Activated B cell treated with CpG ODN at 0.5 μM for 24 hours (primary cell): ENCODE data around the gene WFS1. TPM values are rescaled to one million over a fixed set of nuclear protein-coding genes. Genes with fewer than 3 reads are reported as not detected.

Source experiments
- ATAC-seq: fragments of 200-7000 bp; cut with Tn5 transposase; one replicate; pipeline ENCODE4 v1.10.0; 2021; ENCODE audit warnings: low read depth, mild to moderate bottlenecking, moderate library complexity
- CTCF ChIA-PET: fragments of 350-600 bp; sonication (Branson Sonifier 250); formaldehyde crosslinking; loops from one replicate; lab custom pipeline; 2021; ENCODE audit warnings: antibody characterized with exemption; lab: Charles Lee
- POLR2A ChIA-PET: fragments of 350-600 bp; sonication (Branson Sonifier 250); formaldehyde crosslinking; loops from one replicate; lab custom pipeline; 2021; ENCODE audit warnings: antibody characterized with exemption; lab: Charles Lee
- DNase-seq: peaks from one replicate; pipeline ENCODE4 v3.0.0; 2022
- H3K27ac Mint-ChIP-seq: one replicate; pipeline ENCODE4 v1.8.0; 2020; ENCODE audit warnings: mixed read lengths
- H3K27me3 Mint-ChIP-seq: one replicate; pipeline ENCODE4 v1.8.0; 2021; ENCODE audit warnings: mixed read lengths
- H3K36me3 Mint-ChIP-seq: one replicate; pipeline ENCODE4 v1.8.0; 2021; ENCODE audit warnings: low read depth, mixed read lengths
- H3K4me1 Mint-ChIP-seq: one replicate; pipeline ENCODE4 v1.8.0; 2021; ENCODE audit warnings: mixed read lengths
- H3K4me3 Mint-ChIP-seq: one replicate; pipeline ENCODE4 v1.8.0; 2020; ENCODE audit warnings: mild to moderate bottlenecking, mixed read lengths
- H3K9me3 Mint-ChIP-seq: one replicate; pipeline ENCODE4 v1.8.0; 2020; ENCODE audit warnings: mixed read lengths
- CTCF ChIP-seq: fragments of 200-600 bp; IDR thresholded peaks from one replicate; pipeline ENCODE4 v1.8.0; 2022; ENCODE audit warnings: antibody characterized with exemption, mild to moderate bottlenecking
- intact Hi-C: fragments of 100-400 bp; cut with micrococcal nuclease; formaldehyde crosslinking; loops from one replicate; pipeline ENCODE4 v1.15.1; 2024
- total RNA-seq: library from RNA; stranded (reverse); gene quantifications from 2 replicates; pipeline ENCODE4 v1.2.3, GENCODE V29; 2022

Gene WFS1
- total RNA-seq, 1 donor from 2014 or later, result 2.4 TPM

GRCh38 chr4:6308899-6309643 lies 39.4 kb downstream of the WFS1 start:
- ChIA-PET CTCF (interaction anchor here (1.4 kb wide), 1 partner anchor 58 kb away, joined by 4 read pairs; no protein-coding TSS in a partner anchor), POLR2A (no interaction called here)
- intact Hi-C loops, result no loop called here
- peaks cover 2% of the 10 kb centered on the region for H3K4me1 Mint-ChIP-seq
- ATAC-seq, result no peak
- H3K27ac Mint-ChIP-seq, result no peak overlapping the region
- peaks cover 3% of the 10 kb centered on the region for H3K9me3 Mint-ChIP-seq
- no peak for TF ChIP-seq CTCF
- H3K27me3 Mint-ChIP-seq, result peaks cover 39% of the 10 kb centered on the region
- H3K36me3 Mint-ChIP-seq, result no peaks in the 10 kb centered on the region
- H3K4me3 Mint-ChIP-seq, result no peak overlapping the region
- no peak for DNase-seq

GRCh38 chr4:6309777-6310176 lies 40.1 kb downstream of the WFS1 start:
- intact Hi-C loops, result no loop called here
- H3K36me3 Mint-ChIP-seq, result no peaks in the 10 kb centered on the region
- peaks cover 2% of the 10 kb centered on the region for H3K4me1 Mint-ChIP-seq
- ChIA-PET CTCF (no interaction called here), POLR2A (no interaction called here)
- H3K27me3 Mint-ChIP-seq, result peaks cover 43% of the 10 kb centered on the region
- ATAC-seq (no peak), DNase-seq (no peak)
- peaks cover 3% of the 10 kb centered on the region for H3K9me3 Mint-ChIP-seq
- no peak for TF ChIP-seq CTCF
- no peak overlapping the region for H3K27ac Mint-ChIP-seq
- no peak overlapping the region for H3K4me3 Mint-ChIP-seq

GRCh38 chr4:6313216-6313615 lies 43.6 kb downstream of the WFS1 start:
- DNase-seq (no peak), ATAC-seq (no peak)
- peaks cover 2% of the 10 kb centered on the region for H3K4me1 Mint-ChIP-seq
- H3K9me3 Mint-ChIP-seq, result peaks cover 3% of the 10 kb centered on the region
- no peak for TF ChIP-seq CTCF
- H3K36me3 Mint-ChIP-seq, result no peaks in the 10 kb centered on the region
- no peak overlapping the region for H3K4me3 Mint-ChIP-seq
- CTCF ChIA-PET, result interaction anchor here (0.7 kb wide), 1 partner anchor 14 kb away, joined by 3 read pairs; no protein-coding TSS in a partner anchor
- POLR2A ChIA-PET, result no interaction called here
- no peak overlapping the region for H3K27ac Mint-ChIP-seq
- intact Hi-C loops, result no loop called here
- H3K27me3 Mint-ChIP-seq, result peaks cover 36% of the 10 kb centered on the region

GRCh38 chr4:6316461-6317003 lies 46.9 kb downstream of the WFS1 start:
- Mint-ChIP-seq H3K4me1 (no peaks in the 10 kb centered on the region), H3K9me3 (no peaks in the 10 kb centered on the region), H3K4me3 (no peak overlapping the region), H3K36me3 (no peaks in the 10 kb centered on the region), H3K27ac (no peak overlapping the region), H3K27me3 (peaks cover 31% of the 10 kb centered on the region)
- ChIA-PET POLR2A (no interaction called here), CTCF (interaction anchor here (1.6 kb wide), 1 partner anchor 65 kb away, joined by 8 read pairs; no protein-coding TSS in a partner anchor)
- no peak for ATAC-seq
- intact Hi-C loops, result no loop called here
- TF ChIP-seq CTCF, result no peak
- DNase-seq, result no peak

- intact Hi-C loops, result no loop called here
- DNase-seq (no peak), ATAC-seq (no peak)
- Mint-ChIP-seq H3K36me3 (no peaks in the 10 kb centered on the region), H3K9me3 (no peaks in the 10 kb centered on the region), H3K27ac (no peak overlapping the region), H3K4me3 (no peak overlapping the region), H3K4me1 (no peaks in the 10 kb centered on the region), H3K27me3 (peaks cover 38% of the 10 kb centered on the region)
- TF ChIP-seq CTCF, result no peak
- ChIA-PET CTCF (no interaction called here), POLR2A (no interaction called here)
These were observed 48.6 kb downstream of the WFS1 start for GRCh38 chr4:6318206-6318605.
